ENCODE results near the gene ATRNL1. TPM values are rescaled to one million over a fixed set of nuclear protein-coding genes. Genes with fewer than 3 reads are reported as not detected.

The ATRNL1 gene
- polyA plus RNA-seq, 3 donors, result not detected

DNA sequence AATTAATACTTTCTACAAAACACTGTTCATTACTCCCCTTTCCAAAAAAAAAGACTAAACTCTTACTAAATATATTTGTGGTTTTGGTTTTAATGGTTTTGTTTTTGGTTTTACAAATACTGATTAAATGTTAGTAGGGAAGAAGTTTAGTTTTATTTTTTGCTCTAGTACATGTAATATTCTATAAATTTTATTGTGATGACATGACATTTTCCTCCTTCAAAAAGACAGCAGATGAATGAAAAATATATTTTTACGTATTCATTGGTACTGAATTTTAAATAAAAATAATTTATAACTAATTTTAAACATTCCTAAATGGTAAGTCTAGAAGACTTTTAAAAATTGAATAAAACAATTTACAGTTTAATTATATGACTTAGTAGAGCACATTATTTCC, 667.0 kb downstream of the ATRNL1 start:
- no peak for DNase-seq
- H3K36me3 ChIP-seq (replicated peaks in 1 of 2; ENCODE audit: control insufficient read depth in 1 of 2, insufficient read depth in 2 of 2, low read length in 2 of 2), result no peaks in the 10 kb centered on the region
- WGBS (ENCODE audit: insufficient coverage), result no CpG with 5 or more reads among the region's 1 CpG
- no peaks in the 10 kb centered on the region for H3K4me1 ChIP-seq (ENCODE audit: control insufficient read depth in 1 of 2, insufficient read depth in 2 of 2, low read length in 2 of 2)
- Mint-ChIP-seq H3K27ac (no peak overlapping the region), H3K9me3 (peaks cover 0 to 6% (median 0%) of the 10 kb centered on the region in 7 donors), H3K4me1 (no peaks in the 10 kb centered on the region), H3K27me3 (ENCODE audit: low read depth in 3 of 3) (peaks cover 0 to 2% (median 0%) of the 10 kb centered on the region in 3 donors), H3K4me3 (no peak overlapping the region), H3K36me3 (no peaks in the 10 kb centered on the region)
- H4K20me1 ChIP-seq (ENCODE audit: insufficient read depth, low read length), result no peaks in the 10 kb centered on the region
- H3K9ac ChIP-seq (ENCODE audit: insufficient read depth, low read length, poor library complexity, severe bottlenecking), result no peak overlapping the region
- H3K4me2 ChIP-seq (replicated peaks; ENCODE audit: extremely low read depth, low read length, poor library complexity, severe bottlenecking), result no peak overlapping the region
- H2AFZ ChIP-seq (ENCODE audit: insufficient read depth, low read depth, low read length, poor library complexity, severe bottlenecking), result no peak overlapping the region
- H3K27me3 ChIP-seq (ENCODE audit: control insufficient read depth in 2 of 2, insufficient read depth in 2 of 2, low read length in 2 of 2), result no peaks in the 10 kb centered on the region
- no peak overlapping the region for H3K4me3 ChIP-seq (replicated peaks in 1 of 3; ENCODE audit: low read depth in 2 of 3, low read length in 3 of 3)
- H3K27ac ChIP-seq (ENCODE audit: low read depth in 1 of 2, low read length in 2 of 2), result no peak overlapping the region
- no peaks in the 10 kb centered on the region for H3K79me2 ChIP-seq (ENCODE audit: insufficient read depth, low read length)
- intact Hi-C loops (cut with micrococcal nuclease), result no loop called here
- no peaks in the 10 kb centered on the region for H3K9me3 ChIP-seq (replicated peaks in 1 of 2; ENCODE audit: control insufficient read depth in 1 of 2, insufficient read depth in 1 of 2, low read length in 2 of 2)
- TF ChIP-seq, protein P1, sequence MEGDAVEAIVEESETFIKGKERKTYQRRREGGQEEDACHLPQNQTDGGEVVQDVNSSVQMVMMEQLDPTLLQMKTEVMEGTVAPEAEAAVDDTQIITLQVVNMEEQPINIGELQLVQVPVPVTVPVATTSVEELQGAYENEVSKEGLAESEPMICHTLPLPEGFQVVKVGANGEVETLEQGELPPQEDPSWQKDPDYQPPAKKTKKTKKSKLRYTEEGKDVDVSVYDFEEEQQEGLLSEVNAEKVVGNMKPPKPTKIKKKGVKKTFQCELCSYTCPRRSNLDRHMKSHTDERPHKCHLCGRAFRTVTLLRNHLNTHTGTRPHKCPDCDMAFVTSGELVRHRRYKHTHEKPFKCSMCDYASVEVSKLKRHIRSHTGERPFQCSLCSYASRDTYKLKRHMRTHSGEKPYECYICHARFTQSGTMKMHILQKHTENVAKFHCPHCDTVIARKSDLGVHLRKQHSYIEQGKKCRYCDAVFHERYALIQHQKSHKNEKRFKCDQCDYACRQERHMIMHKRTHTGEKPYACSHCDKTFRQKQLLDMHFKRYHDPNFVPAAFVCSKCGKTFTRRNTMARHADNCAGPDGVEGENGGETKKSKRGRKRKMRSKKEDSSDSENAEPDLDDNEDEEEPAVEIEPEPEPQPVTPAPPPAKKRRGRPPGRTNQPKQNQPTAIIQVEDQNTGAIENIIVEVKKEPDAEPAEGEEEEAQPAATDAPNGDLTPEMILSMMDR (IDR thresholded peaks at IDR 0.05), result no peak

DNA sequence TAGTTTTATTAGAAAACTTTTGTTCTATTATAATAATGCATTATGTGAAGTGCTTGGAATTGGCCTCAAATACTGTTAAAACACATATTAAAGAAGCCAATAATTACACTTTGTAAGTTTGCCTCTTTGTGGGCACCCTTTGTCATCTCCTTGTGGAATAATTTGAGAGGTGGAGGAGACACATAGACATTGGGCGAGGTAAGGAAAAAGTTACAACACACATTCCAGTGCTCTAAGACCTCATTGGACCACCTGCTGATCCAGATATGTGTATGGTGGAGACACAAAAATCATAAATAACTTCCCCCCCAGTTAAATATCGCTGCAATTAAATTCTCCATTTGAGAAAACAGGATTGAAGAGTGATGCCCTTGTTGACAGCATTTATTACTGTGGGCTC, 668.0 kb downstream of the ATRNL1 start:
- no peak for DNase-seq
- H3K4me2 ChIP-seq (replicated peaks; ENCODE audit: extremely low read depth, low read length, poor library complexity, severe bottlenecking), result no peak overlapping the region
- WGBS (ENCODE audit: insufficient coverage), result no CpG with 5 or more reads among the region's 2 CpGs

More for the DNA sequence above, 668.0 kb downstream of the ATRNL1 start:
- no peaks in the 10 kb centered on the region for H3K79me2 ChIP-seq (ENCODE audit: insufficient read depth, low read length)
- Mint-ChIP-seq H3K9me3 (peaks cover 0 to 2% (median 0%) of the 10 kb centered on the region in 7 donors), H3K4me3 (no peak overlapping the region), H3K36me3 (no peaks in the 10 kb centered on the region), H3K27me3 (ENCODE audit: low read depth in 3 of 3) (peaks cover 0 to 2% (median 0%) of the 10 kb centered on the region in 3 donors), H3K27ac (no peak overlapping the region), H3K4me1 (no peaks in the 10 kb centered on the region)
- H3K4me3 ChIP-seq (replicated peaks in 1 of 3; ENCODE audit: low read depth in 2 of 3, low read length in 3 of 3), result no peak overlapping the region
- TF ChIP-seq, protein P1 (IDR thresholded peaks at IDR 0.05), result no peak
- H3K36me3 ChIP-seq (replicated peaks in 1 of 2; ENCODE audit: control insufficient read depth in 1 of 2, insufficient read depth in 2 of 2, low read length in 2 of 2), result no peaks in the 10 kb centered on the region
- H3K27me3 ChIP-seq (ENCODE audit: control insufficient read depth in 2 of 2, insufficient read depth in 2 of 2, low read length in 2 of 2), result no peaks in the 10 kb centered on the region
- H3K4me1 ChIP-seq (ENCODE audit: control insufficient read depth in 1 of 2, insufficient read depth in 2 of 2, low read length in 2 of 2), result no peaks in the 10 kb centered on the region
- no peak overlapping the region for H3K9ac ChIP-seq (ENCODE audit: insufficient read depth, low read length, poor library complexity, severe bottlenecking)
- H3K27ac ChIP-seq (ENCODE audit: low read depth in 1 of 2, low read length in 2 of 2), result no peak overlapping the region
- intact Hi-C loops (cut with micrococcal nuclease), result no loop called here
- H4K20me1 ChIP-seq (ENCODE audit: insufficient read depth, low read length), result no peaks in the 10 kb centered on the region
- H3K9me3 ChIP-seq (replicated peaks in 1 of 2; ENCODE audit: control insufficient read depth in 1 of 2, insufficient read depth in 1 of 2, low read length in 2 of 2), result no peaks in the 10 kb centered on the region
- H2AFZ ChIP-seq (ENCODE audit: insufficient read depth, low read depth, low read length, poor library complexity, severe bottlenecking), result no peak overlapping the region

Data from CD14-positive monocyte (primary cell).